HG03095 (cell line): ENCODE results near the gene NCOA5.

ENCODE experiments used
- ATAC-seq: cut with Tn5 transposase; IDR thresholded peaks from one replicate; pipeline ENCODE4 v1.9.1; 2021; ENCODE audit warnings: moderate library complexity; ENCODE audit not compliant: unreplicated experiment

NCOA5 gene

GRCh38 chr20:46021361-46022359 lies 68.1 kb downstream of the NCOA5 start:
- no peak for ATAC-seq

GRCh38 chr20:46020555-46020954 lies 69.2 kb downstream of the NCOA5 start:
- no peak for ATAC-seq

GRCh38 chr20:46018611-46019010 lies 71.2 kb downstream of the NCOA5 start:
- no peak for ATAC-seq

- no peak for ATAC-seq
These were observed 71.7 kb downstream of the NCOA5 start for GRCh38 chr20:46018112-46018511.

- ATAC-seq = no peak
These were observed 72.5 kb downstream of the NCOA5 start for GRCh38 chr20:46017272-46017671.

GRCh38 chr20:46014517-46015396 lies 75.0 kb downstream of the NCOA5 start:
- ATAC-seq = no peak

- ATAC-seq = peak; percentile 73
These were observed 75.8 kb downstream of the NCOA5 start for GRCh38 chr20:46013829-46014516.

GRCh38 chr20:46013322-46013828 lies 76.4 kb downstream of the NCOA5 start:
- ATAC-seq = no peak

GRCh38 chr20:46012921-46013320 lies 76.8 kb downstream of the NCOA5 start:
- ATAC-seq = no peak

GRCh38 chr20:46011631-46012482 lies 77.9 kb downstream of the NCOA5 start:
- no peak for ATAC-seq
